NCI-H748 (cell line): Measurements from ENCODE around the gene HOXA10.

Experiments used
- DNase-seq: peaks from one replicate; lab custom pipeline; 2025; ENCODE audit not compliant: unreplicated experiment; lab: John Stamatoyannopoulos, UW

HOXA10 gene

GRCh38 chr7:27191833-27192545 lies 17.9 kb upstream of the HOXA10 start:
- DNase-seq = no peak

- DNase-seq = no peak
These were observed 17.1 kb upstream of the HOXA10 start for GRCh38 chr7:27191161-27191731.

GRCh38 chr7:27189997-27190748 lies 16.1 kb upstream of the HOXA10 start:
- no peak for DNase-seq

- no peak for DNase-seq
These were observed 15.3 kb upstream of the HOXA10 start for GRCh38 chr7:27189295-27189996.

- DNase-seq = peak; percentile 26
These were observed 14.5 kb upstream of the HOXA10 start for GRCh38 chr7:27188386-27189294.

- peak; percentile 51 for DNase-seq
These were observed 13.6 kb upstream of the HOXA10 start for GRCh38 chr7:27187475-27188385.

GRCh38 chr7:27186668-27187474 lies 12.8 kb upstream of the HOXA10 start:
- DNase-seq = no peak

- peak; percentile 30 for DNase-seq
These were observed 11.9 kb upstream of the HOXA10 start for GRCh38 chr7:27185854-27186667.

GRCh38 chr7:27185013-27185853 lies 11.1 kb upstream of the HOXA10 start, which contains the start of gene HOXA11:
TSS of gene HOXA11 (minus strand) at chr7:27185232. CDS start at chr7:27185144, 88 bp downstream.
- peak; percentile 64 for DNase-seq

GRCh38 chr7:27184337-27185012 lies 10.4 kb upstream of the HOXA10 start:
- DNase-seq = peak; percentile 75

GRCh38 chr7:27183682-27184336 lies 9.7 kb upstream of the HOXA10 start:
- peak; percentile 66 for DNase-seq

- DNase-seq = peak; percentile 66
These were observed 9.0 kb upstream of the HOXA10 start for GRCh38 chr7:27182861-27183681.

- no peak for DNase-seq
These were observed 8.2 kb upstream of the HOXA10 start for GRCh38 chr7:27182285-27182841.

- DNase-seq = no peak
These were observed 7.7 kb upstream of the HOXA10 start for GRCh38 chr7:27181795-27182275.
